Fibroblast of lung (primary cell): ENCODE measurements around the gene MGAT5. TPM values are rescaled to one million over a fixed set of nuclear protein-coding genes. Genes with fewer than 3 reads are reported as not detected.
A peak's percentile ranks its signal among the peaks of the same experiment; 100 is the strongest.

Source experiments
- DNase-seq, 2 donors: peaks; one replicate each; pipeline versions ENCODE4 v3.0.0 to v3.0.0-alpha.2; 2010; ENCODE audit warnings: low read depth in 2 of 2
- H2AFZ ChIP-seq: 2 replicates; pipeline ENCODE4 v1.5.1; 2012; ENCODE audit warnings: low read length, control low read depth, inconsistent platforms
- H3K27ac ChIP-seq: 2 replicates; pipeline ENCODE4 v1.5.1; 2011; ENCODE audit warnings: low read length, control low read depth; ENCODE audit not compliant: insufficient read depth
- H3K27me3 ChIP-seq: 2 replicates; pipeline ENCODE4 v1.5.1; 2011; ENCODE audit warnings: mild to moderate bottlenecking, low read length; ENCODE audit not compliant: control insufficient read depth, insufficient read depth
- H3K36me3 ChIP-seq: 2 replicates; pipeline ENCODE4 v1.5.1; 2011; ENCODE audit warnings: low read length; ENCODE audit not compliant: control insufficient read depth, insufficient read depth
- H3K4me1 ChIP-seq: 2 replicates; pipeline ENCODE4 v1.5.1; 2011; ENCODE audit warnings: low read length; ENCODE audit not compliant: control insufficient read depth, insufficient read depth; ENCODE audit errors: extremely low read depth
- H3K4me2 ChIP-seq: 2 replicates; pipeline ENCODE4 v1.5.1; 2011; ENCODE audit warnings: low read length, control low read depth; ENCODE audit not compliant: insufficient read depth; ENCODE audit errors: extremely low read depth
- H3K4me3 ChIP-seq, 4 experiments: fragments of 200-600 bp in 1 of 4; sonication (generic) in 1 of 4; replicated peaks in 1 of 4; 2 replicates each; pipeline ENCODE4 v1.5.1; 2011 to 2016; ENCODE audit warnings: low read length in 4 of 4, low read depth in 3 of 4, mild to moderate bottlenecking in 3 of 4, control low read depth in 2 of 4, inconsistent platforms in 1 of 4, mixed read lengths in 1 of 4; ENCODE audit not compliant: insufficient read depth in 1 of 4; ENCODE audit errors: control extremely low read depth in 1 of 4
- H3K79me2 ChIP-seq: 2 replicates; pipeline ENCODE4 v1.5.1; 2012; ENCODE audit warnings: mild to moderate bottlenecking, low read length, inconsistent platforms; ENCODE audit not compliant: control insufficient read depth, insufficient read depth
- H3K9ac ChIP-seq: 2 replicates; pipeline ENCODE4 v1.5.1; 2011; ENCODE audit warnings: mild to moderate bottlenecking, low read length, control low read depth; ENCODE audit not compliant: insufficient read depth
- H3K9me3 ChIP-seq: 2 replicates; pipeline ENCODE4 v1.5.1; 2012; ENCODE audit warnings: low read depth, low read length; ENCODE audit not compliant: control insufficient read depth, insufficient read depth
- H4K20me1 ChIP-seq: 2 replicates; pipeline ENCODE4 v1.5.1; 2011; ENCODE audit warnings: low read length; ENCODE audit not compliant: control insufficient read depth, insufficient read depth; ENCODE audit errors: extremely low read depth
- EZH2 ChIP-seq: IDR thresholded peaks from 2 replicates; pipeline ENCODE4 v1.5.1; 2012; ENCODE audit warnings: low read length, control low read depth, mild to moderate bottlenecking; ENCODE audit errors: missing control alignments
- polyA plus RNA-seq, 2 donors: library from polyadenylated mRNA; depleted of rRNA in 1 of 2; stranded (reverse) in 1 of 2; unstranded in 1 of 2; fragments of >200 nt; gene quantifications; 2 replicates each; pipeline ENCODE4 v1.2.1, GENCODE V29; 2011 to 2012; ENCODE audit warnings: missing spikeins in 1 of 2
- total RNA-seq: library from RNA; depleted of rRNA; stranded (reverse); fragments of >200 nt; gene quantifications from 2 replicates; pipeline ENCODE4 v1.2.1, GENCODE V29; 2014
- TF ChIP-seq, protein P1 (sequence below), 2 donors: IDR thresholded peaks in 1 of 2; conservative IDR thresholded peaks in 1 of 2; 1 replicate in 1 of 2; 2 replicates in 1 of 2; pipeline ENCODE4 v1.5.1; 2011 to 2012; ENCODE audit warnings: low read length in 2 of 2, control low read depth in 1 of 2, inconsistent platforms in 1 of 2, low read depth in 1 of 2, mild to moderate bottlenecking in 1 of 2

The MGAT5 gene
- total and polyA plus RNA-seq, 2 donors (not counting 1 experiment from before 2014, with no cell fraction given): 270 to 301 TPM

DNA sequence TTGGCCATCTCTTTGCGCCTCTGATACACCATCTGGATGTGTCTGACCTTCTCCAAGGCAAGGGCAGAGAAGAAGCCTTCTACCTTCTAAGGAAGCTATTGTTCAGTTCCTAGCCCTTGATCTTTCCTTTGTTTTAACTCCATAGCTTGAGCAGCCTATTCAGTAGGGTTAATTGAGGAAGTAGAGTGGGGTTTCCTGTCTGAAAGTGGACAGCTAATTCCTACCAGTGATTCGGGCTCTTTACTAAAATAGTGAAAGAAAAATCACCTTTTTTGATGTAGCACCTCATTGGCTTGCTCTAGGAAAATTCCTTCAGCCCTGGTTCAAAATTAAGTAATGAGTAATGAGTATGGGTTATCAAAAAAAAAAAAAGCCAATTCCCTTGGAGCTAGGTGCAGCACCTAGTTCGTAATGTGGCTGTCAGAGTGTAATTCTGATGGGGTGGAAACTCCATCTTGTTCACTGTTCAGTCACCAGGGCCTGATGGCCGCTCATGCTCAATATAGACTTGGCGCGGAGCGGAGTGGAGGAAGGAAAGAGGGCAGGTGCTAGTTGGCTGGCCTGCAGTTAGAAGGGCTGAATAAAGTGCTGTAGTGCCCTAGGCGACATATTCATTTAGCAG is 2.9 kb upstream of the MGAT5 start:
- Histone ChIP-seq H3K79me2 (peaks cover 41% of the 10 kb centered on the region), H2AFZ (no peak overlapping the region), H3K4me1 (peaks cover 3% of the 10 kb centered on the region), H3K9me3 (no peaks in the 10 kb centered on the region), H3K36me3 (no peaks in the 10 kb centered on the region), H3K9ac (no peak overlapping the region), H3K27ac (no peak overlapping the region), H3K4me2 (no peak overlapping the region), H3K4me3 (no peak overlapping the region), H4K20me1 (no peaks in the 10 kb centered on the region), H3K27me3 (no peaks in the 10 kb centered on the region)
- TF ChIP-seq EZH2: no peak
- TF ChIP-seq, protein P1, sequence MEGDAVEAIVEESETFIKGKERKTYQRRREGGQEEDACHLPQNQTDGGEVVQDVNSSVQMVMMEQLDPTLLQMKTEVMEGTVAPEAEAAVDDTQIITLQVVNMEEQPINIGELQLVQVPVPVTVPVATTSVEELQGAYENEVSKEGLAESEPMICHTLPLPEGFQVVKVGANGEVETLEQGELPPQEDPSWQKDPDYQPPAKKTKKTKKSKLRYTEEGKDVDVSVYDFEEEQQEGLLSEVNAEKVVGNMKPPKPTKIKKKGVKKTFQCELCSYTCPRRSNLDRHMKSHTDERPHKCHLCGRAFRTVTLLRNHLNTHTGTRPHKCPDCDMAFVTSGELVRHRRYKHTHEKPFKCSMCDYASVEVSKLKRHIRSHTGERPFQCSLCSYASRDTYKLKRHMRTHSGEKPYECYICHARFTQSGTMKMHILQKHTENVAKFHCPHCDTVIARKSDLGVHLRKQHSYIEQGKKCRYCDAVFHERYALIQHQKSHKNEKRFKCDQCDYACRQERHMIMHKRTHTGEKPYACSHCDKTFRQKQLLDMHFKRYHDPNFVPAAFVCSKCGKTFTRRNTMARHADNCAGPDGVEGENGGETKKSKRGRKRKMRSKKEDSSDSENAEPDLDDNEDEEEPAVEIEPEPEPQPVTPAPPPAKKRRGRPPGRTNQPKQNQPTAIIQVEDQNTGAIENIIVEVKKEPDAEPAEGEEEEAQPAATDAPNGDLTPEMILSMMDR (conservative IDR thresholded peaks at IDR 0.05 in 1 of 2, IDR thresholded peaks at IDR 0.05 in 1 of 2; ENCODE audit: low read depth in 1 of 2, low read length in 2 of 2): no peak
- DNase-seq: no peak

DNA sequence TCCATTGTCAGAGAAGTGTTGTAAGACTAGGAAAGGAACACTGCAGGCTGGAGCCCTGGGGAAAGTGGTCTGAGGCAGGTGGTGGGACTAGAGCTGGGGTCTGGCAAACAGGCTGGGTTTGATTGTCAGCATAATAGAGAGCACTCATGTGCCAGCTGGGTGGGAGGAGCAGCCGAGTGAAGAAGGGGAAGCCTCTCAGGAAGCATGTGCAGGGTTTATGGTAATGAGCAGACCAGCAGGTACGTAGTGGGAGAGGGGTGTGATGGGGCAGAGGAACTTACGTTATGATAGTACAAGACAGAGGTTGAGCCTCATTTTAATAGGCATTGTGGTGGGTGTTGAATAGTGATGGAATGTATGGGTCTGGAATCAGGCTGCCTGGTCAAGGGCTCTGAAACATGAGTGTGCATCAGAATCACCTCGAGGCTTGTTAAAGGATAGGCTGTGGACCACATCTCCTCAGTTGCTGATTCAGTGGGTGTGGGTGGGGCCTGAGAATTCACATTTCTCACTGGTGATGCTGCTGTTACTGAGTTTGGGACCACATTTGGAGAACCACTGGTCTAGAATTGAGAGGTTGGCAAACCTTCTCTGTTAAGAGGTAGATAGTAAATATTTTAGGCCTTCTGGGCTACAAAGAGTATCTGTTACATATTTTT is 1.7 kb upstream of the MGAT5 start:
- peak in 1 of 2 donors; percentile 72 for DNase-seq
- Histone ChIP-seq H3K9me3 (no peaks in the 10 kb centered on the region), H4K20me1 (no peaks in the 10 kb centered on the region), H3K79me2 (peaks cover 35% of the 10 kb centered on the region), H3K27ac (no peak overlapping the region), H2AFZ (no peak overlapping the region), H3K4me2 (no peak overlapping the region), H3K4me3 (no peak overlapping the region), H3K27me3 (no peaks in the 10 kb centered on the region), H3K4me1 (peaks cover 3% of the 10 kb centered on the region), H3K9ac (no peak overlapping the region), H3K36me3 (no peaks in the 10 kb centered on the region)
- TF ChIP-seq, protein P1 (conservative IDR thresholded peaks at IDR 0.05 in 1 of 2, IDR thresholded peaks at IDR 0.05 in 1 of 2; ENCODE audit: low read depth in 1 of 2, low read length in 2 of 2): no peak
- no peak for TF ChIP-seq EZH2

DNA sequence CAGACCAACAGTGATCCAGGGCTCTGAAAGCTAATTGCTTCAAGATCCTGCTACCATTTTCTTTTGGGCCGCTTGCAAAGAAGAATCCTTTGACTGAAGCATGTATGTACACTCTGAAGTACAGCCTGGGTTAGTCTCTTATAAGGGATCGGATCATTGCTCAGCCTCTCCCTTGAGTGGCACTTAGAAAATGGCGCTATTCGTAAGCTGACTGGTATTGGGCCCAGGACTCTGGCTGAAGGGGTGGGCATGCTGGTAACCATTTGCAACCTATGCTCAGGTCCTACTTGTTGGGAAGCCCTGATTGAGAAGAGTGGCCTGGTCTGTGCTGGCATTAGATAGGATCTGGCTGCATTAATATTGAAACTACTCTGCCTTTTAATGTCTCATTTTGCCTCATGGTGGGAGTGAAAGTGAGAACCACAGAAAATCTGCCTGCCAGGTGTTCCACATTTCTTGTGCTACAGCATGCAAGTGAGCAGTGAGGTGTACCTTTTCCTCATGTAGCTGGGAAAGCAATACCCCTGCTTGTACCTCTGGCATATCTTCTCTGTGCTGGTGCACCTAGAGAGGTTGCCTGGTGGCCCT is 661 bp upstream of the MGAT5 start:
- no peak overlapping the region for H2AFZ ChIP-seq
- no peak for DNase-seq
- no peaks in the 10 kb centered on the region for H3K36me3 ChIP-seq
- H3K4me1 ChIP-seq: peaks cover 4% of the 10 kb centered on the region
- H4K20me1 ChIP-seq: no peaks in the 10 kb centered on the region
- H3K4me3 ChIP-seq: no peak overlapping the region
- TF ChIP-seq, protein P1 (conservative IDR thresholded peaks at IDR 0.05 in 1 of 2, IDR thresholded peaks at IDR 0.05 in 1 of 2; ENCODE audit: low read depth in 1 of 2, low read length in 2 of 2): no peak
- no peak for TF ChIP-seq EZH2
- H3K4me2 ChIP-seq: no peak overlapping the region
- H3K27me3 ChIP-seq: no peaks in the 10 kb centered on the region
- no peak overlapping the region for H3K9ac ChIP-seq
- no peaks in the 10 kb centered on the region for H3K9me3 ChIP-seq
- H3K27ac ChIP-seq: no peak overlapping the region
- H3K79me2 ChIP-seq: peaks cover 36% of the 10 kb centered on the region
